GM21619 (cell line): ENCODE data around the gene GDPD4.

Source experiments
- ATAC-seq: cut with Tn5 transposase; IDR thresholded peaks from one replicate; pipeline ENCODE4 v1.9.1; 2021; ENCODE audit not compliant: unreplicated experiment

Gene GDPD4

GRCh38 chr11:77206264-77207018 is 95.0 kb downstream of the GDPD4 start:
- no peak for ATAC-seq

DNA sequence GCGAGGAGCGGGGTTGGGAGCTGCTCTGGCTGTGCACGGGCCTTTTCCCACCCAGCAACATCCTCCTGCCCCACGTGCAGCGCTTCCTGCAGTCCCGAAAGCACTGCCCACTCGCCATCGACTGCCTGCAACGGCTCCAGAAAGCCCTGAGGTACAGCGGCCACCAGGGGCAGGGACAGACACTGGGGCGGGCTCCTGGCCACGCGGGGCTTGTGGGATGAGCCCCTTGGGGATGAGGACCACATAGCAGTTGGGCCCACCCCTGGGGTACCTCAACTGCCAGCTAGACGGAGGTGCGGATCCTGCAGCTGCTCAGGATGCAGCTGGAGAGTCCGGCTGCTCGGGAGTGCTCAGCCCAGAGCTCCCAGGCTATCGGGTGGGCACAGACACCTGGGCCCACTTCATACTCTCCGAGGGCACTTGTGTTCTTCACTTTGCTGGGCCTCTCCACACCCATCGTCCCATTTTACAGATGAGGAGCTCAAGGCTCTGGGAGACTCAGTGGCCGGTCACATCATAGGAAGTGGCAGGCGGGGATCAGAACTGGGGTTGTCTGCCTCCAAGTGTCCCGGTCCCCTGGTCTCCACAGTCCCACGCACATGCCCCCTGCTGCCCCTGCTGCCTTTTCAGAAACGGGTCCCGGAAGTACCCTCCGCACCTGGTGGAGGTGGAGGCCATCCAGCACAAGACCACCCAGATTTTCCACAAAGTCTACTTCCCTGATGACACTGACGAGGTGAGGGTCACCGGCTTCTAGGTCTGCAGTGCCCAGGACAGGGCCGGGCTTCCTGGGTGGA is 95.8 kb downstream of the GDPD4 start:
- no peak for ATAC-seq

DNA sequence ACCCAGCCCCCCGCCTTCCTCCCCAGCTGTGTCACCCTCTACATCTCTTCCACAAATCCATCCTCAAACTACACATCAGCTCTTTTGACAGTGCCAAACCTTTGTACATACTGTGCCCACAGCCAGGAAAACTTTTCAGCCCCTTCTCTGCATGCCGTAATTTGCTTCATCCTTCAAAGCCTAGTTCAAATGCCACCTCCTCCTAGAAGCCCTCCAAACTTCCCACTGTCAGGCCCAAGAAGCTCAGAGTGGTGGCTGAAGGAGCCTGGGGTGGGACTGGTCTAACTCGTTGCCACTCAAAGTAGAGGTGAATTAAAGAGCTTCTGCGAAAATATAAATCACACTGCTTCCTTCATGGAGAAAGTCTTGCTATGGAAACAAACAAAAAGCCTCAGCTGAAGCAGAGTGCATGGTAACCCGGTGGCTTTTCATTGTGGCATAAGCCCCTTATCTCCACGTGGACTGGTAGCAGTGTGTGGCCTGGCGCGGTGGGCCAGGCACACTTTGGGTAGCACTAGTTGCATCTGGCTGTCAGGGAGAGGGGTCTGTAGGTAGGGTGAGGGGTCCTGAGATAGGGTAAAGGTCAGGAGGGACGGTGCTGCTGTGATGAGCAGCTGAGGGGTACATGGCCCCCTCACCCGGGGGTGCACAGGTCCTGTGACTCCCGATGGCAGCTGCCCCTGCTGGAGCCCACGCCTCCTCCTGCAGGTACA is 96.6 kb downstream of the GDPD4 start:
- ATAC-seq: no peak

- no peak for ATAC-seq
Observed at GRCh38 chr11:77203901-77204753, 97.4 kb downstream of the GDPD4 start.

DNA sequence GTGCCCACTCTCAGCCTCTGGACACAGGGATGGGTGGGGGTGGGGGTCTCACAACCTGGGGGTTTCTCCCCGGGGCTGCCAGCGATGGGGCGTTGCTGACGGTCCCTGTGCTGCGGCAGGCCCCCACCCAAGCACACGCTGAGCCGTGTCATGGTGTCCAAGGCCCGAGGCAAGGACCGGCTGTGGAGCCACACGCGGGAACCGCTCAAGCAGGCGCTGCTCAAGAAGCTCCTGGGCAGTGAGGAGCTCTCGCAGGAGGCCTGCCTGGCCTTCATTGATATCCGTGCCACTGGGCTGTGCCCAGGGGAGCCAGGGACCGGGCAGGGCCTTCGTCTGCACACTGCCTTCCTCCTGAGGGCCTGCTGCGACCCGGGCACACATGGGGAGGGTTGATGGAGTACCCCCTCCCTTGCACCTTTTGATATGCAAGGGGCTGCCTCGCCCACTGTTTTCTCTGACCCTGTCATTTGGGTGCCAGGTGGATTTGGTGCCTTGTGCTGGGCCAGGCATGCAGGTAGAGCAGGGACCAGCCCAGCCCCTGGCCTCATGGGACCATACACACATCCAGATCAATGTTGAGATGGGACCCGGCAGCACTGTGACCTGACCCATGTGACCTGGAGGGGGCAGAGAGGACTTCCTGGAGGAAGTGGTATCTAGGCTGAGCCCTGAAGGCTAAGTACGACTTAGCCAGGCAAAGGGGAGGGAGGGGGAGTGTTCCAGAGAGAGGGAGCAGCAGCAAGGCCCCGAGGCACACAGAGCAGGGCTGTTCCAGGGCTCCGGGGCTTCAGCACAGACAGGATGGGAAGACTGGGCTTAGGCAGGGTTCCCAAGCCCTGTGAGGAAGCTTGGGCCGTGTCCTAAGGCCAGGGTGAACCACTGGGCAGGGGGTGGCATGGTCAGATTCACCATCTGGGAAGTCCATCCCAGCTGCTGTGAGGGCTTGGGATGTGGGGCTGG is 98.3 kb downstream of the GDPD4 start:
- no peak for ATAC-seq

DNA sequence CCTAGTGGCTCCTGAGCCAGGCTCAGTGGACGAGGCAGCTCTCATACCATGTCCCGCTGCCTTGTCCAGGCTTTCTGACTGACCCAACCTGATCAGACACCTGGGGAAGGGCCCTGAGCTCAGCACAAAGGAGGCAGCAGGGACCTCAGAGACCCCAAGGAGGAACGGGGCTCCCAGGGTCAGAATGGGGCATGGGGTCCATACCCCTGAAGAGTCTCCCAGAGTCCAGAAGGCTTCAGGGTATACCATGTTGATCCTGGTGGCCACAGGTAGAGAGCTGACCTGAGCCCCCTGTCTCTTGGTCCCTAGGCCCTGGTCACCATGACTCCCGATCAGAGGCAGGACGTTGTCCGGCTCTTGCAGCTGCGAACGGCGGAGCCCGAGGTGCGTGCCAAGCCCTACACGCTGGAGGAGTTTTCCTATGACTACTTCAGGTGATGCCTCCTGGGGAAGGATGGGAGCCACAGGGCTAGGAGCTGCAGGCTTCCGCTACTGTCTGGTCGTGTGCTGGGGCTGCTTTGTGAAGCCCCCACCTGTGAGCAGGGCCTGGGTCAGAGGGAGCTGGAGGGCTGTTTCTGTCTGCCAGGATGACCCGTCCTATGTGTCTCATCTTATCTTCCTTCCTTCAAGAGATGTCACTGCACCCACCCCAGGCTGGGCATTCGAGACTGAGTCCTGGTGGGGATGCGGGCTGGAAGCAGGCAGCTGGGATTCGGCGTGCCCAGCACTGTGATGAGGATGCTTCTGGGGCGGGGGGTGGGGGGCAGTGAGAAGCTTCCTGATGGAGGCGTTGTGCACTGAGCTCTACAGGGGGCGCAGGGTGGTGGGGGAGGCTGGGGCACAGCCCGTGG is 99.3 kb downstream of the GDPD4 start:
- ATAC-seq: no peak

GRCh38 chr11:77201370-77201769 is 100.1 kb downstream of the GDPD4 start:
- no peak for ATAC-seq

- no peak for ATAC-seq
Observed at GRCh38 chr11:77200351-77201268, 100.9 kb downstream of the GDPD4 start.

- ATAC-seq: no peak
Observed at GRCh38 chr11:77199137-77199745, 102.2 kb downstream of the GDPD4 start.

GRCh38 chr11:77198440-77198849 is 103.0 kb downstream of the GDPD4 start:
- ATAC-seq: no peak

DNA sequence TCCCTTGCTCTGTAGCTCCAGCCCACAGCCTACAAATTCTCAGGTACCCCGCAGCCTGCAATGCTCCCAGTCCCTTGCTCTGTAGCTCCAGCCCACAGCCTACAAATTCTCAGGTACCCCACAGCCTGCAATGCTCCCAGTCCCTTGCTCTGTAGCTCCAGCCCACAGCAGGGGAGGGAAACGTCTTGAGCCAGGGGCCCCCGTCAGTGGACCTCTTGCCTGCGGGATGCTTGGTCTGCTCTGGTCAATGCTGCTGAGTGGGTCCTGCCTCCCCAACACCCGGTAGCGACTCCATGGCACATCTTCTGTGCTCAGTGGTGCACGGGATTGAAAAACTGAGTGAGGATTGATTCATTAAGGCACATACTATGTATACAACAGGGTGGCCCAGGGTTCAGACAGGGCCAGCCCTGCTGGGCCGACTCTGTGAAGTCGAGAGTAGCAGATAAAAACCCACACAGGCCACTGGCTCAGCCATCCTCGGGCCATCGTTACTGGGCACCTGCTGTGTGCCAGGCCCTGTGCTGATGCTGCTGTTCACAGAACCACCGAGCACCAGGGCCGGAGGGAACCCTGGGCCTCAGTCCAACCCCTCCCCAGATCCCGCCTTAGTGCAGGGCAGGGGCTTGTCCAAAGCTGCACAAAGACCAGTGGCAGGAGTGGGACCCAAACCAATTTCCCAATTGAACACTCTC is 103.7 kb downstream of the GDPD4 start:
- ATAC-seq: no peak

DNA sequence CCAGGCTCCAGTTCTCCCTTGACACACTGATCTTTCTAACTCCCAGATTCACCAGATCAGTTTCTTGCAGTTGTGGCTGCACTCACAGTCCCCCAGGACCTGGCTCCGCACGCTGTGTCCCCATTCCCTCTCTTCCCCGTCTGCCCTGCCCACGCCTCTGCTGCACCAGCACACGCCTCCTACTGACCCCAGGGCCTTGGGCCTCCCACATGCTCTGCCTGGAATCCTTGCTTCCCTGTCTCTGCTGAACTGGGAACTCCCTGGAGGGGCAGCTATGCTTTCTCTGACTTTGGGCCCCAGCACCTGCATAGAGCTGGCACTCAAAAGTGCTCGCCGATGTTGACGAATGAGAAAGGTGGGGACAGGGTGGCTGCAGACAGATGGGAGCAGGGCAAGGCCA is 104.5 kb downstream of the GDPD4 start:
- ATAC-seq: no peak

- no peak for ATAC-seq
Observed at GRCh38 chr11:77195071-77195755, 106.3 kb downstream of the GDPD4 start.

GRCh38 chr11:77193911-77194830 is 107.3 kb downstream of the GDPD4 start:
- no peak for ATAC-seq

DNA sequence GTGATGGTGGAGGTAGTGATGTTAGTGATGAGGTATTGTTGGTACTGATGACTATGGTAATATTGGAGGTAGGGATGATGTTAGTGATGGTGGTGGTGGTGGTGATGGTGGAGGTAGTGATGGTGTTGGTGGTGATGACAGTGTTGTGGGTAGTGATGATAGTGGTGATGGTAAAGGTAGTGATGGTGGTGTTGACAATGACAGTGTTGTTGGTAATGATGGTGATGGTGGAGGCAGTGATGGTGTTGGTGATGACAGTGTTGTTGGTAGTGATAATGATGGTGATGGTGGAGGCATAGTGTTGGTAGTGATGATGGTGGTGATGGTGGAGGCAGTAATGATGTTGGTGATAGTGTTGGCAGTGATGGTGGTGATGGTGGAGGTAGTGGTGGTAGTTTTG is 108.3 kb downstream of the GDPD4 start:
- no peak for ATAC-seq
